ENCODE data around the gene RAP1A.

Gene RAP1A

GRCh38 chr1:111716333-111716732 lies 96.7 kb downstream of the RAP1A start:
- no peak for TF ChIP-seq CTCF (conservative IDR thresholded peaks at IDR 0.05; ENCODE audit: low read depth)
- POLR2A ChIA-PET (ENCODE audit: low non-redundant PET) = no interaction called here
- no peak overlapping the region for H3K27ac ChIP-seq
- no peak for DNase-seq (ENCODE audit: low spot score)
- CTCF ChIA-PET = interaction anchor here (1.2 to 2.9 kb wide), 2 partner anchors 208 to 234 kb away, joined by 4 to 10 read pairs; no protein-coding TSS in a partner anchor

- ChIA-PET POLR2A (ENCODE audit: low non-redundant PET) (no interaction called here), CTCF (no interaction called here)
- no peak overlapping the region for H3K27ac ChIP-seq
- no peak for DNase-seq (ENCODE audit: low spot score)
- no peak for TF ChIP-seq CTCF (conservative IDR thresholded peaks at IDR 0.05; ENCODE audit: low read depth)
These were observed 97.9 kb downstream of the RAP1A start for GRCh38 chr1:111717450-111717849.

GRCh38 chr1:111719135-111719534 lies 99.5 kb downstream of the RAP1A start:
- no peak for DNase-seq (ENCODE audit: low spot score)
- CTCF ChIA-PET = no interaction called here
- H3K27ac ChIP-seq = no peak overlapping the region
- TF ChIP-seq CTCF (conservative IDR thresholded peaks at IDR 0.05; ENCODE audit: low read depth) = no peak
- POLR2A ChIA-PET (ENCODE audit: low non-redundant PET) = no interaction called here

GRCh38 chr1:111719674-111720132 lies 100.1 kb downstream of the RAP1A start:
- CTCF ChIA-PET = interaction anchor here (0.6 kb wide), 1 partner anchor 747 kb away, joined by 3 read pairs; no protein-coding TSS in a partner anchor
- TF ChIP-seq CTCF (conservative IDR thresholded peaks at IDR 0.05; ENCODE audit: low read depth) = no peak
- DNase-seq (ENCODE audit: low spot score) = no peak
- POLR2A ChIA-PET (ENCODE audit: low non-redundant PET) = no interaction called here
- H3K27ac ChIP-seq = no peak overlapping the region

- peak overlapping the region; percentile 59 for H3K27ac ChIP-seq
- CTCF ChIA-PET = interaction anchor here (0.6 to 0.7 kb wide), 2 partner anchors 13 to 746 kb away, joined by 3 read pairs; no protein-coding TSS in a partner anchor
- TF ChIP-seq CTCF (conservative IDR thresholded peaks at IDR 0.05; ENCODE audit: low read depth) = no peak
These were observed 100.8 kb downstream of the RAP1A start for GRCh38 chr1:111720274-111720976.

GRCh38 chr1:111720977-111721786 lies 101.6 kb downstream of the RAP1A start:
- ChIA-PET POLR2A (ENCODE audit: low non-redundant PET) (interaction anchor here (0.6 kb wide), 1 partner anchor 42 kb away, joined by 4 read pairs; no protein-coding TSS in a partner anchor), CTCF (interaction anchor here (0.7 kb wide), 1 partner anchor 14 kb away, joined by 3 read pairs; no protein-coding TSS in a partner anchor)
- H3K27ac ChIP-seq = peak overlapping the region; percentile 59
- DNase-seq (ENCODE audit: low spot score) = no peak
- TF ChIP-seq CTCF (conservative IDR thresholded peaks at IDR 0.05; ENCODE audit: low read depth) = no peak

More at GRCh38 chr1:111720274-111720976, 100.8 kb downstream of the RAP1A start:
- DNase-seq (ENCODE audit: low spot score) = no peak
- POLR2A ChIA-PET (ENCODE audit: low non-redundant PET) = interaction anchor here (0.6 kb wide), 1 partner anchor 43 kb away, joined by 4 read pairs; no protein-coding TSS in a partner anchor

Data from RWPE1 (cell line).